ENCODE results near the gene SLC8A1.
A peak's percentile ranks its signal among the peaks of the same experiment; 100 is the strongest.

Gene SLC8A1

GRCh38 chr2:40348038-40348437, 103.9 kb downstream of the SLC8A1 start:
- peaks cover 10% of the 10 kb centered on the region for H3K79me2 ChIP-seq (ENCODE audit: insufficient read depth, low read length)
- H3K27me3 ChIP-seq (ENCODE audit: insufficient read depth, low read length, poor library complexity): no peaks in the 10 kb centered on the region
- H3K4me1 ChIP-seq (ENCODE audit: insufficient read depth, low read length): peaks cover 16% of the 10 kb centered on the region
- no peak for ATAC-seq (ENCODE audit: insufficient read depth, low read depth)
- H3K4me3 ChIP-seq (ENCODE audit: low read depth in 1 of 2, low read length in 2 of 2): no peak overlapping the region
- no peak overlapping the region for H3K27ac ChIP-seq (ENCODE audit: low read length)
- H3K36me3 ChIP-seq (ENCODE audit: insufficient read depth, low read length): no peaks in the 10 kb centered on the region
- H3K4me2 ChIP-seq (ENCODE audit: insufficient read depth, low read length): no peak overlapping the region
- TF ChIP-seq CTCF (IDR thresholded peaks at IDR 0.05; ENCODE audit: borderline replicate concordance, extremely low read depth, low read length, poor library complexity, severe bottlenecking): no peak
- no peak for TF ChIP-seq EZH2 (IDR thresholded peaks at IDR 0.05; ENCODE audit: borderline replicate concordance, low read depth, low read length, severe bottlenecking)
- no peak overlapping the region for H2AFZ ChIP-seq (ENCODE audit: low read depth, low read length)
- no peak overlapping the region for H3K9ac ChIP-seq (ENCODE audit: low read depth, low read length)
- H4K20me1 ChIP-seq (ENCODE audit: insufficient read depth, low read length): no peaks in the 10 kb centered on the region
- no peak for DNase-seq
- H3K9me3 ChIP-seq (ENCODE audit: insufficient read depth, low read length, severe bottlenecking): no peaks in the 10 kb centered on the region

- no peak overlapping the region for H3K4me2 ChIP-seq (ENCODE audit: insufficient read depth, low read length)
- no peak overlapping the region for H3K9ac ChIP-seq (ENCODE audit: low read depth, low read length)
- no peak overlapping the region for H3K4me3 ChIP-seq (ENCODE audit: low read depth in 1 of 2, low read length in 2 of 2)
- H3K4me1 ChIP-seq (ENCODE audit: insufficient read depth, low read length): peaks cover 16% of the 10 kb centered on the region
- no peaks in the 10 kb centered on the region for H3K36me3 ChIP-seq (ENCODE audit: insufficient read depth, low read length)
- DNase-seq (no peak), ATAC-seq (ENCODE audit: insufficient read depth, low read depth) (peak; percentile 27; the same call in 2 of the 3 replicates)
- H3K79me2 ChIP-seq (ENCODE audit: insufficient read depth, low read length): peaks cover 10% of the 10 kb centered on the region
- H4K20me1 ChIP-seq (ENCODE audit: insufficient read depth, low read length): no peaks in the 10 kb centered on the region
- TF ChIP-seq EZH2 (IDR thresholded peaks at IDR 0.05; ENCODE audit: borderline replicate concordance, low read depth, low read length, severe bottlenecking): no peak
- no peak for TF ChIP-seq CTCF (IDR thresholded peaks at IDR 0.05; ENCODE audit: borderline replicate concordance, extremely low read depth, low read length, poor library complexity, severe bottlenecking)
- H2AFZ ChIP-seq (ENCODE audit: low read depth, low read length): no peak overlapping the region
- H3K9me3 ChIP-seq (ENCODE audit: insufficient read depth, low read length, severe bottlenecking): no peaks in the 10 kb centered on the region
- 0 out of 2 replicates have a peak overlapping the region, but pooled peaks have one; percentile 14 for H3K27ac ChIP-seq (ENCODE audit: low read length)
- no peaks in the 10 kb centered on the region for H3K27me3 ChIP-seq (ENCODE audit: insufficient read depth, low read length, poor library complexity)
Observed at GRCh38 chr2:40346535-40347354, 105.1 kb downstream of the SLC8A1 start.

- H3K9me3 ChIP-seq (ENCODE audit: insufficient read depth, low read length, severe bottlenecking): no peaks in the 10 kb centered on the region
- no peak overlapping the region for H3K27ac ChIP-seq (ENCODE audit: low read length)
- H3K27me3 ChIP-seq (ENCODE audit: insufficient read depth, low read length, poor library complexity): no peaks in the 10 kb centered on the region
- TF ChIP-seq EZH2 (IDR thresholded peaks at IDR 0.05; ENCODE audit: borderline replicate concordance, low read depth, low read length, severe bottlenecking) (no peak), CTCF (IDR thresholded peaks at IDR 0.05; ENCODE audit: borderline replicate concordance, extremely low read depth, low read length, poor library complexity, severe bottlenecking) (no peak)
- no peaks in the 10 kb centered on the region for H3K36me3 ChIP-seq (ENCODE audit: insufficient read depth, low read length)
- ATAC-seq (ENCODE audit: insufficient read depth, low read depth) (no peak), DNase-seq (no peak)
- H3K9ac ChIP-seq (ENCODE audit: low read depth, low read length): no peak overlapping the region
- H2AFZ ChIP-seq (ENCODE audit: low read depth, low read length): no peak overlapping the region
- no peaks in the 10 kb centered on the region for H4K20me1 ChIP-seq (ENCODE audit: insufficient read depth, low read length)
- no peak overlapping the region for H3K4me2 ChIP-seq (ENCODE audit: insufficient read depth, low read length)
- H3K4me3 ChIP-seq (ENCODE audit: low read depth in 1 of 2, low read length in 2 of 2): no peak overlapping the region
- H3K4me1 ChIP-seq (ENCODE audit: insufficient read depth, low read length): peaks cover 16% of the 10 kb centered on the region
- peaks cover 4% of the 10 kb centered on the region; the same call in 1 of the 2 replicates for H3K79me2 ChIP-seq (ENCODE audit: insufficient read depth, low read length)
Observed at GRCh38 chr2:40344364-40344763, 107.5 kb downstream of the SLC8A1 start.
